SK-N-MC (cell line): ENCODE results near the gene MAGI3.

ENCODE experiments used
- EZH2 ChIP-seq: fragments of 200-600 bp; sonication (generic); IDR thresholded peaks from one replicate; pipeline ENCODE4 v1.6.1; 2017; ENCODE audit warnings: antibody characterized with exemption
- POLR2AphosphoS5 ChIP-seq: IDR thresholded peaks from 2 replicates; pipeline ENCODE4 v1.6.1; 2012; ENCODE audit warnings: mild to moderate bottlenecking, low read depth, low read length, borderline replicate concordance

DNA sequence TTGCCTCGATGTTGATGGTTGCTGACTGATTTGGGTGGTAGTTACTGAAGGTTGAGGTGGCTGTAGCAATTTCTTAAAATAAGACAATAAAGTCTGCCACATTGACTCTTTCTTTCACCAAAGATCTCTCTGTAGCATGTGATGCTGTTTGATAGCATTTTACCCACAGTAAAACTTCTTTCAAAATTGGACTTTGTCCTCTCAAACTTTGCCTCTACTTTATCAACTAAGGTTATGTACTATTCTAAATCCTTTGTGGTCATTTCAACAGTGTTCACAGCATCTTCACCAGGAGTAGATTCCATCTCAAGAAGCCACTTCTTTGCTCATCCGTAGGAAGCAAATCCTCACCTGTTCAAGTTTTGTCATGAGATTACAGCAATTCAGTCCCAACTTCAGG lies 275.8 kb downstream of the MAGI3 start:
- TF ChIP-seq EZH2 (no peak), POLR2AphosphoS5 (no peak)
